ENCODE measurements around the gene CD300LB.

Gene CD300LB

GRCh38 chr17:74536890-74537289 lies 5.6 kb upstream of the CD300LB start:
- DNase-seq (ENCODE audit: low spot score) = no peak
- in situ Hi-C loops (cut with MboI; ENCODE audit: low pct_unique_long_range_greater_than_20kb, low sequenced_read_pairs, unreplicated experiment) = no loop called here
- TF ChIP-seq CTCF (IDR thresholded peaks at IDR 0.05; ENCODE audit: extremely low read depth, insufficient read depth, missing control alignments) = no peak

- no peak for TF ChIP-seq CTCF (IDR thresholded peaks at IDR 0.05; ENCODE audit: extremely low read depth, insufficient read depth, missing control alignments)
- in situ Hi-C loops (cut with MboI; ENCODE audit: low pct_unique_long_range_greater_than_20kb, low sequenced_read_pairs, unreplicated experiment) = no loop called here
- no peak for DNase-seq (ENCODE audit: low spot score)
Observed at GRCh38 chr17:74532115-74532514, 840 bp upstream of the CD300LB start.

GRCh38 chr17:74530831-74531150 lies 484 bp downstream of the CD300LB start:
- no peak for DNase-seq (ENCODE audit: low spot score)
- TF ChIP-seq CTCF (IDR thresholded peaks at IDR 0.05; ENCODE audit: extremely low read depth, insufficient read depth, missing control alignments) = no peak
- in situ Hi-C loops (cut with MboI; ENCODE audit: low pct_unique_long_range_greater_than_20kb, low sequenced_read_pairs, unreplicated experiment) = no loop called here

- peak; percentile 0 for DNase-seq (ENCODE audit: low spot score)
- no peak for TF ChIP-seq CTCF (IDR thresholded peaks at IDR 0.05; ENCODE audit: extremely low read depth, insufficient read depth, missing control alignments)
- in situ Hi-C loops (cut with MboI; ENCODE audit: low pct_unique_long_range_greater_than_20kb, low sequenced_read_pairs, unreplicated experiment) = no loop called here
Observed at GRCh38 chr17:74529243-74529642, 2.0 kb downstream of the CD300LB start.

GRCh38 chr17:74528491-74529199 lies 2.6 kb downstream of the CD300LB start:
- peak; percentile 66 for DNase-seq (ENCODE audit: low spot score)
- in situ Hi-C loops (cut with MboI; ENCODE audit: low pct_unique_long_range_greater_than_20kb, low sequenced_read_pairs, unreplicated experiment) = no loop called here
- TF ChIP-seq CTCF (IDR thresholded peaks at IDR 0.05; ENCODE audit: extremely low read depth, insufficient read depth, missing control alignments) = no peak

GRCh38 chr17:74527756-74528155 lies 3.5 kb downstream of the CD300LB start:
- TF ChIP-seq CTCF (IDR thresholded peaks at IDR 0.05; ENCODE audit: extremely low read depth, insufficient read depth, missing control alignments) = no peak
- in situ Hi-C loops (cut with MboI; ENCODE audit: low pct_unique_long_range_greater_than_20kb, low sequenced_read_pairs, unreplicated experiment) = no loop called here
- DNase-seq (ENCODE audit: low spot score) = no peak
